ENCODE data around the gene ZFYVE27.

ZFYVE27 gene

GRCh38 chr10:97796651-97797050, 59.7 kb downstream of the ZFYVE27 start:
- Histone ChIP-seq H3K4me3 (ENCODE audit: low read length) (no peak overlapping the region), H3K27ac (ENCODE audit: low read length) (no peak overlapping the region), H3K36me3 (ENCODE audit: control insufficient read depth, insufficient read depth, low read length) (no peaks in the 10 kb centered on the region), H3K4me1 (ENCODE audit: control insufficient read depth, insufficient read depth, low read length) (no peaks in the 10 kb centered on the region; the same call in 1 of the 2 replicates), H3K9me3 (ENCODE audit: control insufficient read depth, insufficient read depth, low read length) (0 out of 2 replicates have a peak, but pooled peaks cover 2% of the 10 kb centered on the region), H3K27me3 (ENCODE audit: control insufficient read depth, insufficient read depth, low read length) (no peaks in the 10 kb centered on the region)
- WGBS (ENCODE audit: insufficient coverage, insufficient read length), result no CpG with 5 or more reads among the region's 3 CpGs
- no peak for DNase-seq (ENCODE audit: low read depth, low spot score)

- Histone ChIP-seq H3K36me3 (ENCODE audit: control insufficient read depth, insufficient read depth, low read length) (no peaks in the 10 kb centered on the region), H3K27ac (ENCODE audit: low read length) (no peak overlapping the region), H3K4me1 (ENCODE audit: control insufficient read depth, insufficient read depth, low read length) (no peaks in the 10 kb centered on the region), H3K9me3 (ENCODE audit: control insufficient read depth, insufficient read depth, low read length) (0 out of 2 replicates have a peak, but pooled peaks cover 2% of the 10 kb centered on the region), H3K4me3 (ENCODE audit: low read length) (no peak overlapping the region), H3K27me3 (ENCODE audit: control insufficient read depth, insufficient read depth, low read length) (no peaks in the 10 kb centered on the region)
- no peak for DNase-seq (ENCODE audit: low read depth, low spot score)
- WGBS (ENCODE audit: insufficient coverage, insufficient read length), result no CpG with 5 or more reads among the region's 1 CpG
These were observed 62.2 kb downstream of the ZFYVE27 start for GRCh38 chr10:97798958-97799610.

GRCh38 chr10:97800474-97800873, 63.5 kb downstream of the ZFYVE27 start:
- no CpG with 5 or more reads among the region's 9 CpGs for WGBS (ENCODE audit: insufficient coverage, insufficient read length)
- DNase-seq (ENCODE audit: low read depth, low spot score), result no peak

GRCh38 chr10:97801422-97801821, 64.5 kb downstream of the ZFYVE27 start:
- Histone ChIP-seq H3K27ac (ENCODE audit: low read length) (no peak overlapping the region), H3K27me3 (ENCODE audit: control insufficient read depth, insufficient read depth, low read length) (no peaks in the 10 kb centered on the region), H3K9me3 (ENCODE audit: control insufficient read depth, insufficient read depth, low read length) (0 out of 2 replicates have a peak, but pooled peaks cover 2% of the 10 kb centered on the region), H3K4me1 (ENCODE audit: control insufficient read depth, insufficient read depth, low read length) (0 out of 2 replicates have a peak, but pooled peaks cover 2% of the 10 kb centered on the region), H3K36me3 (ENCODE audit: control insufficient read depth, insufficient read depth, low read length) (no peaks in the 10 kb centered on the region), H3K4me3 (ENCODE audit: low read length) (no peak overlapping the region)
- no CpG with 5 or more reads among the region's 5 CpGs for WGBS (ENCODE audit: insufficient coverage, insufficient read length)
- DNase-seq (ENCODE audit: low read depth, low spot score), result no peak

More at GRCh38 chr10:97800474-97800873, 63.5 kb downstream of the ZFYVE27 start:
- Histone ChIP-seq H3K9me3 (ENCODE audit: control insufficient read depth, insufficient read depth, low read length) (0 out of 2 replicates have a peak, but pooled peaks cover 2% of the 10 kb centered on the region), H3K4me1 (ENCODE audit: control insufficient read depth, insufficient read depth, low read length) (no peaks in the 10 kb centered on the region), H3K4me3 (ENCODE audit: low read length) (no peak overlapping the region), H3K27ac (ENCODE audit: low read length) (no peak overlapping the region), H3K36me3 (ENCODE audit: control insufficient read depth, insufficient read depth, low read length) (no peaks in the 10 kb centered on the region), H3K27me3 (ENCODE audit: control insufficient read depth, insufficient read depth, low read length) (no peaks in the 10 kb centered on the region)

- no CpG with 5 or more reads among the region's 12 CpGs for WGBS (ENCODE audit: insufficient coverage, insufficient read length)
- no peaks in the 10 kb centered on the region for H3K27me3 ChIP-seq (ENCODE audit: control insufficient read depth, insufficient read depth, low read length)
- no peak for DNase-seq (ENCODE audit: low read depth, low spot score)
These were observed 68.4 kb downstream of the ZFYVE27 start for GRCh38 chr10:97805096-97805884.

GRCh38 chr10:97805949-97806348, 69.0 kb downstream of the ZFYVE27 start:
- WGBS (ENCODE audit: insufficient coverage, insufficient read length), result no CpG with 5 or more reads among the region's 6 CpGs
- H3K9me3 ChIP-seq (ENCODE audit: control insufficient read depth, insufficient read depth, low read length), result no peaks in the 10 kb centered on the region
- no peak overlapping the region for H3K4me3 ChIP-seq (ENCODE audit: low read length)
- H3K27ac ChIP-seq (ENCODE audit: low read length), result no peak overlapping the region
- DNase-seq (ENCODE audit: low read depth, low spot score), result no peak
- no peaks in the 10 kb centered on the region for H3K27me3 ChIP-seq (ENCODE audit: control insufficient read depth, insufficient read depth, low read length)
- 0 out of 2 replicates have a peak, but pooled peaks cover 2% of the 10 kb centered on the region for H3K4me1 ChIP-seq (ENCODE audit: control insufficient read depth, insufficient read depth, low read length)
- H3K36me3 ChIP-seq (ENCODE audit: control insufficient read depth, insufficient read depth, low read length), result no peaks in the 10 kb centered on the region

More at GRCh38 chr10:97805096-97805884, 68.4 kb downstream of the ZFYVE27 start:
- Histone ChIP-seq H3K4me3 (ENCODE audit: low read length) (no peak overlapping the region), H3K27ac (ENCODE audit: low read length) (no peak overlapping the region), H3K4me1 (ENCODE audit: control insufficient read depth, insufficient read depth, low read length) (0 out of 2 replicates have a peak, but pooled peaks cover 2% of the 10 kb centered on the region), H3K36me3 (ENCODE audit: control insufficient read depth, insufficient read depth, low read length) (no peaks in the 10 kb centered on the region), H3K9me3 (ENCODE audit: control insufficient read depth, insufficient read depth, low read length) (no peaks in the 10 kb centered on the region)

GRCh38 chr10:97810446-97810845, 73.5 kb downstream of the ZFYVE27 start:
- no peak overlapping the region for H3K4me3 ChIP-seq (ENCODE audit: low read length)
- no CpG with 5 or more reads among the region's 7 CpGs for WGBS (ENCODE audit: insufficient coverage, insufficient read length)
- DNase-seq (ENCODE audit: low read depth, low spot score), result no peak
- 0 out of 2 replicates have a peak, but pooled peaks cover 2% of the 10 kb centered on the region for H3K4me1 ChIP-seq (ENCODE audit: control insufficient read depth, insufficient read depth, low read length)
- H3K9me3 ChIP-seq (ENCODE audit: control insufficient read depth, insufficient read depth, low read length), result no peaks in the 10 kb centered on the region
- H3K36me3 ChIP-seq (ENCODE audit: control insufficient read depth, insufficient read depth, low read length), result no peaks in the 10 kb centered on the region
- H3K27ac ChIP-seq (ENCODE audit: low read length), result no peak overlapping the region
- no peaks in the 10 kb centered on the region for H3K27me3 ChIP-seq (ENCODE audit: control insufficient read depth, insufficient read depth, low read length)
